Loucy (cell line): ENCODE measurements around the gene MMADHC.

Experiments used
- EZH2phosphoT487 ChIP-seq: fragments of 200-600 bp; IDR thresholded peaks from 2 replicates; pipeline ENCODE4 v1.6.1; 2018; ENCODE audit warnings: antibody characterized with exemption, mild to moderate bottlenecking, moderate library complexity, borderline replicate concordance
- TF ChIP-seq, protein P1 (sequence below): fragments of 200-600 bp; sonication (generic); conservative IDR thresholded peaks from 2 replicates; pipeline ENCODE4 v1.5.1; 2014; ENCODE audit warnings: mild to moderate bottlenecking, antibody characterized with exemption, low read length

DNA sequence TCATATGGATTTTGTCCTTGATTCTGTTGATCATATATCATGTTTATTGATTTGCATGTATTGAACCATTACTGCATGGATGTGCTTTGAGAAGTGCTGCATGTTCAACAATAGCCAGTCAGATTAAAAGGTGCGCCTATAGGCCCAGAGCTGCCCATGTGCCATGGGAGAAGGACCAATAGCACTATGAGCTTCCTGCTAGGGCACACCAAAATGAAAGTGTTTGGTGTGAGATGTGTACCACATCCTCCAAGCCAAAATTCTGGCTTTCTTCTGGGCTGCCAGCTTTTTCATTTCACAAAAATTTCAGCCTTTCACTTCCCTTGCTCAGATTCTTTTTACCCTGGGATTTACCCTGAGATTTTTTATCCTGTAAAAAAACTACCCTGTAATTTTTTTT, 34.8 kb upstream of the MMADHC start:
- TF ChIP-seq, protein P1, sequence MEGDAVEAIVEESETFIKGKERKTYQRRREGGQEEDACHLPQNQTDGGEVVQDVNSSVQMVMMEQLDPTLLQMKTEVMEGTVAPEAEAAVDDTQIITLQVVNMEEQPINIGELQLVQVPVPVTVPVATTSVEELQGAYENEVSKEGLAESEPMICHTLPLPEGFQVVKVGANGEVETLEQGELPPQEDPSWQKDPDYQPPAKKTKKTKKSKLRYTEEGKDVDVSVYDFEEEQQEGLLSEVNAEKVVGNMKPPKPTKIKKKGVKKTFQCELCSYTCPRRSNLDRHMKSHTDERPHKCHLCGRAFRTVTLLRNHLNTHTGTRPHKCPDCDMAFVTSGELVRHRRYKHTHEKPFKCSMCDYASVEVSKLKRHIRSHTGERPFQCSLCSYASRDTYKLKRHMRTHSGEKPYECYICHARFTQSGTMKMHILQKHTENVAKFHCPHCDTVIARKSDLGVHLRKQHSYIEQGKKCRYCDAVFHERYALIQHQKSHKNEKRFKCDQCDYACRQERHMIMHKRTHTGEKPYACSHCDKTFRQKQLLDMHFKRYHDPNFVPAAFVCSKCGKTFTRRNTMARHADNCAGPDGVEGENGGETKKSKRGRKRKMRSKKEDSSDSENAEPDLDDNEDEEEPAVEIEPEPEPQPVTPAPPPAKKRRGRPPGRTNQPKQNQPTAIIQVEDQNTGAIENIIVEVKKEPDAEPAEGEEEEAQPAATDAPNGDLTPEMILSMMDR: no peak
- TF ChIP-seq EZH2phosphoT487: no peak
